ENCODE measurements around the gene FRZB.

FRZB gene

DNA sequence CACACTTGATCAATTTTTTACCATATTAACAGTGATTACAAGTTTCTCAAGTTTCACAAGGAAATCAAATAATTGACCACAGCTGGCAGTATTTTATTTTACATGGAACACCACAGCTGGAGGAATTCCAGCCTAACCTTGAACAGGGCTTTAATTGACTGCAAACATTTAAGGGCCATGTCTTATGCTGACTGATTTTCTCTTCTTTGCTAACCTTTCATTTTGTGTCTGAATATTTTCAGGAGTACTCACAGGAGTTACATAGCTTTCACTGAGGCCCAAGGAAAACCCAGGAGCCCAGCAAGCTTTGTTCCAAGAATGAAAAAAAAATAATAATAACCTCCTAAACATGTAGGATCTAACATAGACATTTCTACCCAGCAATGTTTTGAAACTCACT lies 49.6 kb downstream of the FRZB start:
- H3K27ac ChIP-seq = no peak overlapping the region
- no peak for TF ChIP-seq ZFX (IDR thresholded peaks at IDR 0.05; ENCODE audit: borderline replicate concordance)
- TF ChIP-seq, protein P1, sequence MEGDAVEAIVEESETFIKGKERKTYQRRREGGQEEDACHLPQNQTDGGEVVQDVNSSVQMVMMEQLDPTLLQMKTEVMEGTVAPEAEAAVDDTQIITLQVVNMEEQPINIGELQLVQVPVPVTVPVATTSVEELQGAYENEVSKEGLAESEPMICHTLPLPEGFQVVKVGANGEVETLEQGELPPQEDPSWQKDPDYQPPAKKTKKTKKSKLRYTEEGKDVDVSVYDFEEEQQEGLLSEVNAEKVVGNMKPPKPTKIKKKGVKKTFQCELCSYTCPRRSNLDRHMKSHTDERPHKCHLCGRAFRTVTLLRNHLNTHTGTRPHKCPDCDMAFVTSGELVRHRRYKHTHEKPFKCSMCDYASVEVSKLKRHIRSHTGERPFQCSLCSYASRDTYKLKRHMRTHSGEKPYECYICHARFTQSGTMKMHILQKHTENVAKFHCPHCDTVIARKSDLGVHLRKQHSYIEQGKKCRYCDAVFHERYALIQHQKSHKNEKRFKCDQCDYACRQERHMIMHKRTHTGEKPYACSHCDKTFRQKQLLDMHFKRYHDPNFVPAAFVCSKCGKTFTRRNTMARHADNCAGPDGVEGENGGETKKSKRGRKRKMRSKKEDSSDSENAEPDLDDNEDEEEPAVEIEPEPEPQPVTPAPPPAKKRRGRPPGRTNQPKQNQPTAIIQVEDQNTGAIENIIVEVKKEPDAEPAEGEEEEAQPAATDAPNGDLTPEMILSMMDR (IDR thresholded peaks at IDR 0.05) = no peak

DNA sequence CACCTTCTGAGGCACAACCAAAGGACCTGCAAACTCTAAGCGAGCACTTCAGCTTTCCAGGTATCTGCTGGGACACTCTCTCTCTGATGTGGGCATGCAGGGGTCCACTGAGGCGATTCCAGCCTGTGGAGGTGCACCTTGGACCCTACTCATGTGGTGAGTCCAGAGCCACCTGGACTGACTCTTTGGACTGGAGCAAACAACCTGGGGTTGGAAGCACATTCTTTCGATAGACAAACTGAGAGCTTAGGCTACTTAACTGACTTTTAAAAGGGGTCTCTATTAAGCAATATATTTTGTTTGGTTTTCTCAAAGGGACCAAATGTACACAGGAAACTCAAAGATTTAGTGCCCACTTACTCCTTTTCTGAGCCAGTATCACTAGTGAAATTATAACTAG lies 51.6 kb downstream of the FRZB start:
- no peak overlapping the region for H3K27ac ChIP-seq
- TF ChIP-seq, protein P1 (IDR thresholded peaks at IDR 0.05) = no peak
- no peak for TF ChIP-seq ZFX (IDR thresholded peaks at IDR 0.05; ENCODE audit: borderline replicate concordance)

DNA sequence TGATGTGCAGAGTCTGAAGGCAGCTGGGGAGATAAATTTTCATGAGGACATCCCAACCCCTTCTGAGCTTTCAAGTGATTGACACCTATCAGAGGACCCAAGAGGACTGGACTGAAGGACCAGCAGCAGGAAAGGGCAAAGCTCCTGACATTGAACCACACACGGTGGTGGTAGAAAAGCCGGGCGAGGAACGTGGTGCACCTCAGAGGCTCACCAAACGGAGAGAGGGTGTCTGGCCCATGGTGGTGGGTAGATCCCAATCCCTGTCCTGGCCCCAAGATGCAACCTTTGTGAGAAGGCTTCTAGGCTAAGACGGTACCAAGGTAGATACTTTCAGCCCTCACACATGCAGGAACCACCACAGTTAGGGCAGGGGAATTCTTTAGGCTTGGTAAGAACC lies 52.1 kb downstream of the FRZB start:
- no peak overlapping the region for H3K27ac ChIP-seq
- TF ChIP-seq, protein P1 (IDR thresholded peaks at IDR 0.05) = no peak
- no peak for TF ChIP-seq ZFX (IDR thresholded peaks at IDR 0.05; ENCODE audit: borderline replicate concordance)

DNA sequence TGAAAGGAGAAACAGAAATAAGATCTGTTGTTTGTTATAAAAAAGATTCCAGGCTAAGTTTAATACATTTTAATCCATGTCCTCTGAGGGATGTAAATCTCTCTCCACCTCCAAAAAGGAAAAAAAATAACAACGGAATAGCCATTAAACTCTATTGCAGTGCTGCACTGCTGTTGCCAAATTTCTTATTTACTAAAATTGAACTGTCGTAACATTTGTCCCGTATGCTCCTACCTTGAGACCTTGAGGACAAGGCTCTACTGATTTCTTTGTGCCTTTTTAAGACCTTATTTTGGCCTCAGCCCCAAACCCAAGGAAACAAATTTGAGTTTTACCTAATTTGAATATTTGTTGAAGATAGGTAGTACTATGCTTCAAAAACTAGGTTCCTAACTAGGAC lies 56.4 kb downstream of the FRZB start:
- TF ChIP-seq, protein P1 (IDR thresholded peaks at IDR 0.05) = no peak
- TF ChIP-seq ZFX (IDR thresholded peaks at IDR 0.05; ENCODE audit: borderline replicate concordance) = no peak
- no peak overlapping the region for H3K27ac ChIP-seq

DNA sequence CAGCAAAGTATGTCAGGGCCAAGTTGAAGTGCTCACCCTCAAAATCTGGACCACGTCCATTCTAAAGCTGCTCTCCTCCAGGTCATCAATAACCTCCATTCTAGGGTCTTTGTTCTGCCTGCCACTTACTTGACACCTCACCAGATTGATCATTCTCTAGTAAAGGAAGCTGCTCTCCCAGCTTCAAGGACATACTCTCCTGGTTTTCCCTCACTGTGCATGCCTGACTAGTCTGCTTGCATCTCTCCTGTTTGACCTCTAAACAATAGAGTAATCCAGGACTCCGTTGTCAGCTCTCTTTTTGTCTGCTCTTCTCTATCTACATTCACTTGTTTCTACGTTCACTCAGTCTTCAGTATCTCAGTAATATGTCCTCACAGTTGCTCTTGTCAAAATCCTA lies 59.1 kb downstream of the FRZB start:
- TF ChIP-seq, protein P1 (IDR thresholded peaks at IDR 0.05) = no peak
- TF ChIP-seq ZFX (IDR thresholded peaks at IDR 0.05; ENCODE audit: borderline replicate concordance) = no peak
- no peak overlapping the region for H3K27ac ChIP-seq

DNA sequence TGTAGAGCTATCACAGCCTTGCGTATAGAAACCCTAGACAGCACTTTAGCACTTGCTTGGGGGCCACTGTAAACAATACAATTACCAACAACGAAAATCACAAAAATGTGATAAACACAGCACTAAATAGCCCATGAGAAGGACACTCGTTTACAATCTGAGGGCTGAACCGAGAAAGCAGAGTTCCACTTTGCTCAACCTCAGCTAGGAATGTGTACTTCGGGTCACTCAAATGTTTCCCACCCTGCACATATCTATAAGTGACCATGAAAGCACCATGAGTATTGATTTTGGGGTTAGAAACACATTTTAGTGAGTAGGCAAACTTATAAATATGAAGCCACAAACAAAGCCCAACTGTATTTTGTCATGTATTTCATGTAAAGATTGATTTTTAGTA lies 62.3 kb downstream of the FRZB start:
- no peak overlapping the region for H3K27ac ChIP-seq
- TF ChIP-seq, protein P1 (IDR thresholded peaks at IDR 0.05) = no peak
- no peak for TF ChIP-seq ZFX (IDR thresholded peaks at IDR 0.05; ENCODE audit: borderline replicate concordance)

DNA sequence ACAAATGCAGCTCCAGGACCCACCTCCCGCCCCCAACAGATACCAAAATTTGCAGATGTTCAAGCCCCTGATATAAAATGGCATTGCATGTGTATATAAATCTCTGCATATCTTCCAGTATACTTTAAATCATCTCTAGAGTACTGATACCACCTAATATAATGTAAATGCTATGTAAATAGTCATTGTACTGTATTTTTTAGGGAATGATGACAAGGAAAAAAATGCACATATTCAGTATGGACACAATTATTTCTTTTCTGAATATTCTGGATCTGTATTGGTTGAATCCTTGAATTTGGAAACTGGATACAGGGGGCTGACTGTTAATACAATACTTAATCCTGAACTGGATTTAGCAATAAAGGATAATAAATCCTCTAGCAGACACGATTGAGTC lies 67.7 kb downstream of the FRZB start:
- no peak overlapping the region for H3K27ac ChIP-seq
- TF ChIP-seq, protein P1 (IDR thresholded peaks at IDR 0.05) = no peak
- TF ChIP-seq ZFX (IDR thresholded peaks at IDR 0.05; ENCODE audit: borderline replicate concordance) = no peak

Measured in 22Rv1 (cell line).